GM18861 (cell line): ENCODE data around the gene DYNC2I2.
"Not testable (repeated sequence)": the region's sequence is repeated elsewhere in the genome, so short reads cannot be mapped to it uniquely, and the experiment has no call there.

ENCODE experiments used
- ATAC-seq: cut with Tn5 transposase; IDR thresholded peaks from one replicate; pipeline ENCODE4 v1.9.1; 2021; ENCODE audit not compliant: unreplicated experiment

Gene DYNC2I2

GRCh38 chr9:128656416-128657343, at the start of gene DYNC2I2:
TSS of gene DYNC2I2 (minus strand) at chr9:128656847. CDS start at chr9:128656726, 121 bp downstream.
- peak; percentile 61 for ATAC-seq

DNA sequence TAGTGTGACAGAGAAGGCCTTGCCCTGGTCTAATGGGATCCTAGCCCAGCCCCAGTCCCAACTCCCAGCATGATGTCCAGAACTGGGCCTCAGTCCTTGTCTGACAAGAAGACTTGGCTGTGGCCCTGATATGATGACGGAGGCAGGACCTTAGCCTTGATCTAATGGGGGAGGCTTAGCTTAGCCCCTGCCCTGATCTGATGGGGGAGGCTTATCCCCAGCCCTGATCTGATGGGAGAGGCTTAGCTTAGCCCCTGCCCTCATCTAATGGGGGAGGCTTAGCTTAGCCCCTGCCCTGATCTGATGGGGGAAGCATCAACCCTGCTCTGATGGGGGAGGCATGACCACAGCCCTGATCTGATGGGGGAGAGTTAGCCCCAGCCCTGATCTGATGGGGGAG, 49.4 kb upstream of the DYNC2I2 start:
- ATAC-seq = no peak

DNA sequence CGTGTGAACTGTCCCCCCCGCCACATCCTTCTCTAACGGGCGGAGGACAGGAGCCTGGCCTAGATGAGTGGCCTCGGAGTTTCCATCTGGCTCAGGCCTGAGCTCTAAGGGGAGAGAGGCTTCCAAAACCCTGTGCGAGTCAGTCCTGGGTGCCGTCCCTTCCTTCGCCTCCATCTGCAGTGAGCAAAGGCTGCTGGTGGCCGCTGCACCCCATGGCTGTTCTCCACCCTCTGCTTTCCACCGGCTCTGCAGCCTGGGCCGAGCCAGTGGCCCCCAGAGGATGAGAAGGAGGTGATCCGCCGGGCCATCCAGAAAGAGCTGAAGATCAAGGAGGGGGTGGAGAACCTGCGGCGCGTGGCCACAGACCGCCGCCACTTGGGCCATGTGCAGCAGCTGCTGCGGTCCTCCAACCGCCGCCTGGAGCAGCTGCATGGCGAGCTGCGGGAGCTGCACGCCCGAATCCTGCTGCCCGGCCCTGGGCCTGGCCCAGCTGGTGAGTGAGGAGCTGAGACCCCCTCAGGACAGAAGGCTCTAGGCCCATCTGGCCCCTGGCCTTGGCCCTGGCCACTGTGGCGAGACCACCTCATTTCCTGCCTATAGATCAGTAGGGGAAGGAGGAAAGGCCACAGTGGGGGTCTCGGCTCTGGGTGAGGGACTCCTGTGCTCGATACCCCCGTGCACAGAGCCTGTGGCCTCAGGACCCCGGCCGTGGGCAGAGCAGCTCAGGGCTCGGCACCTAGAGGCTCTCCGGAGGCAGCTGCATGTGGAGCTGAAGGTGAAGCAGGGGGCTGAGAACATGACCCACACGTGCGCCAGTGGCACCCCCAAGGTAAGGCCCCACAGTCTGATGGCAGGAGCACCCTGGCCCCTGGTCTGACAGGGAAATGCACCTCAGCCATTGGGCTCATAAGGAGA, 48.7 kb upstream of the DYNC2I2 start:
- no peak for ATAC-seq

DNA sequence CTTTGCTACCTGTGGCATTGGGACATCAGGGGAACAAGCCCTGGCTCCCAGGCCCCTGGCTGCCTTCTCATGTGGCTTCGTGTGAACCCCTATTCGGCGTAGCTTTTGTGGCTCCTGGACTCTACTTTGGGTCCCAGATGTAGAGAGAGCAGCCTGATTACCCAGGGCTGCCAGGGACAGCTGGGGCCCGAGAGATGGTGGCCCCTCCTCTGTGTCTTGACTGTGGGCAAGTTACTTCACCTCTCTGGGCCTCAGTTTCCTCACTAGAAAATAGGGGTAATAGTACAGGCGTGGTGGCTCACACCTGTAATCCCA, 47.7 kb upstream of the DYNC2I2 start:
- no peak for ATAC-seq

DNA sequence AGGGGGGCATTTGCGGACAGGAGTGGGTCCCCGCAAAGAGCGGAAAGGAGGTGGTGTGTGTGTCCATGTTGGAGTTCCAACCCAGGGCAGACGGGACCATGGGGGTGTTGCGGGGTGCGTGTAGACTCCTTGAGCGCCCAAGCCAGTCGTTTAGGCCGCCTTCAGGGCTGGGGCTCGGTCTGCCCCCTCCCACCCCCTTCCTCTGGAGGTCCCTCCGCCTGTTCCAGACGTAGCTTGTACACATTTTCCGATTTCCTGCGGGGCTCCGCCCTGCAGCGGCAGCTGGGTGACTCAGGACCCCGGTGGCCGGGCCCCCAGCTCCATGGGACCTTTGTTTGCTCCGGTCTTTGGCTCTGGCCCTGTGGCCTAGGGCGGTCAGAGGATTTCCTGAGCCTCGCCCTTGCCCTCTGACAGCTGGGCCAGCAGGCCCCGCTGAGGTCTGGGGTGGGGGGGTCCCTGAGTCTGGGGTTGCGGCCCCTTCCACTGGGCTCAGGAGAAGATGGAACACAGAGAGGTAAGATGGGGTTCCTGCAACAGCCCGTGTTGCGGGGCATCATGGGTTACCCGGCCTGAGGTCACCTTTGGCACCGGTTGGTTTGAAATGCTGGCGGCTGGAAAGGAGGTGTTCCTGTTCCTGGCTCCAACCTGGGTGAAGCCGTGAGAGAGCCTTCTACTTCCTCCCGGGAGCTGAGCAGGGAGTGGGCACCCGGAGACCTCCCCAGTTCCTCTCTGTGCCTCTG, 47.1 kb upstream of the DYNC2I2 start:
- ATAC-seq = no peak

DNA sequence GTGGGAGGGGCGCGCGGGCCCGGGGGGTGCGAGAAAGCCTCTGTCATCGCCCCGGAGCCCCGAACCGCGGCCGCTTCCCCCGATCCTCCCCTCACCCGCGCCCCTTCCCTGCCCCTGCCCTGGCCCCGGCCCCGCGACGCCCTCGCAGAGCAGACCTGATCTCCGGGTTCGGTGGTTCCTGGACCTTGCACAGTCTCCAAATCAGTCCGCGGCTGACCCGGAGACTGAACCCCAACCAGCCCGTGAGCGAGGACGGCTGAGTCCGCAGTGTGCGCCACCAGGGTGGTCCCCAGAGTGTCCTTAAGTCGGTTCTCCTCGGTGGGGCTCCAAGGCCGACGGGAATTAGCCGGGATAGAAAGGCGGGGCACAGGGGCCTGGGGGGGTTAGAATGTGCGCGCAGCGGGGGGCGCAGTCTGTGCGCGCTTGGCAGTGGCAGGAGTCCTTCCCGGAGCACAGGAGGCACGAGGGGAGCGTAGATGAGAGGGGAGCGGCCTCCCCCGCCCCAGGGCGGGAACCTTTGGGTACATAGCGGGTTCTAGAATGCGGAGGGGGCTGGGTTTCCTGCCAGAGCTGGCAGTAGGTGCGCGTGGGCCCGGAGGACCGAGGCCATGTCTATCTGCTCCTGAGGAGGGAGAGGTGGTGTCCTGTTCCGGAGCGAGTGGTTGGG, 46.4 kb upstream of the DYNC2I2 start:
- ATAC-seq = no peak

- ATAC-seq = peak; percentile 65
Observed at GRCh38 chr9:128702445-128702948, 45.9 kb upstream of the DYNC2I2 start, which contains the start of gene PKN3. TSS of gene PKN3 (plus strand) at chr9:128702503. CDS start at chr9:128702916, 413 bp downstream.

DNA sequence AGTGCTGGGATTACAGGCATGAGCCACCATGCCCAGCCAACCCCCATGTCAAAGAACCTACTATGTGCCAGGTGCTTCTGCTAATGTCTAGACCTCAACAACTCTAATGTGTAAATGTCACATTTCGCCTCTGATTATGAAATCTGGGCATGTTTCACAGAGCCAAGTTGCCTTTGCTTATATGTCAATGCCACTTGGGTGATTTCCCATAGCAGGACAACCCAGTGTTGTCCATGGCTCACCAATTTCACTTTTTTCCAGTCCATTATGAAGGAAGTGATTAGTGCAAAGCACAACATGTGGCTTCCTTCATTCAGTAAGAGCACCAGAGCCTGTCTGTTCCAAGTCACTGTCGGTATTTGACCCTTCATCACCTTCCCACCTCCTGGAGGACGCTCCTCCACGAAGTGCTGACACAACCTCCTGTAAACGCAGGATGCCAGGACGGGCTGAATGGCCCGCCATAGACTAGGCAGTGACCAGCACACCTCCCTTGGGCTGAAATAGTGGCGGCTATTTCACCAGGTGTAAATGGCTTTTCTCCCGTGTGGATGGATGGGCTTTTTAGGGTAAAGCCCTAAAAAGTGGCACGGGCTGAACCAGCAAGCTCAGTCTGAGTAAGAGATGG, 44.7 kb upstream of the DYNC2I2 start:
- ATAC-seq = no peak

- not testable (repeated sequence) for ATAC-seq
Observed at GRCh38 chr9:128699096-128699795, 42.6 kb upstream of the DYNC2I2 start.

- ATAC-seq = no peak
Observed at GRCh38 chr9:128696923-128697707, 40.5 kb upstream of the DYNC2I2 start.

GRCh38 chr9:128694344-128694743, 37.7 kb upstream of the DYNC2I2 start:
- ATAC-seq = no peak

DNA sequence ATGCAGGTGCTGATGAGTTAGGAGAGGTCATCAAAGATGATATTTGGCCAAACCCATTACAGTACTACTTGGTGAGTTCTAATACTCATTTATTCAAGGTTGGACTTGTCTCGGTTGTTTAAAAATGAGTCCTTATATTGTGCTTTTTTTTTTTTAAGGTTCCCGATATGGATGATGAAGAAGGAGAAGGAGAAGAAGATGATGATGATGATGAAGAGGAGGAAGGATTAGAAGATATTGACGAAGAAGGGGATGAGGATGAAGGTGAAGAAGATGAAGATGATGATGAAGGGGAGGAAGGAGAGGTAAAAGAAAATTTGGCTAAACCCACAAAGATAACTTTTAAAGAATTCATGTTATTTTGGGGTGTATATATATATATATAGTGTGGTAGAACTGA, 37.1 kb upstream of the DYNC2I2 start:
- ATAC-seq = not testable (repeated sequence)

- ATAC-seq = no peak
Observed at GRCh38 chr9:128690684-128691034, 34.0 kb upstream of the DYNC2I2 start.

DNA sequence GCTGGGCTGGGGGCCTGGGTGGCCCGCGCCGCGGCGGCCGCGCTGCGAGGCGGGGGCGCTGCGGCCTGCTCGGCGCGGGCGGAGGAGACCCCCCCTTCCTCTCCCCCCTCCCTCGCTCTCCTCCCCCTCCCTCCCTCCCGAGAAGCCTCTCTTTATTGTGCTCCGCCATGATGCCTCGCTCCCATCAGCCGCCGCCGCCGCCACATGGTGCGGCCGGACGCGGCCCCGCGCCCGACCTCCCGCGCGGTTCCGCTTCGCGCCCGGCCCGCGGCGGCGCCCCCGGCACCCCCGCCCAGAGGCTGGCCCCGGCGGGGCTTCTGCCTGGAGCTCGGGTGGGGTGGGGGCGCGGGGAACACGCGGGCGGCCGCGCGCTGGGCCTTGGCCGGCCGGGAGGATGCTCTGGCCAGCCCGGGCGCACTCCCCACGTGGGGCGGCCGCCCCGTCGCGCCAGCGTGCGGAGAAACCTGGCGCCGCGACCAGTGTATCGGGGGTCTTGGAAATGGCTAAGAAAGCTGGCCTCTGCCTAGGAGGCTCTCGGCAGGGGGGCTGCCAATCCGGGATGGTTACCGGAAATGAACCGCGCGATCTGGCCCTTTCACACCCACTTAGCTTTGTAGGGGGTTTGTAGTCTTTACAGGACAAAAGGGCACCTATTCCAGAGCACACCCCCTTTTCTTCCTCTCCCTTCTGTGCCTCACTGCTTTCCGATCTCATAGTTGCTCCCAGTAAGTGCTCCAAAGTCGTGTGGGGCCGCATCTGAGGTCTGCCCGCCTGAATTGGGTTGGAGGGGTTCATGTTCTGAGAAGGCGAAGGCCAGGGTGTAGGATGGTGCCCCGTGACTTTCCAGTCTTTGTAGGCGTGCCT, 33.4 kb upstream of the DYNC2I2 start:
- no peak for ATAC-seq

GRCh38 chr9:128689293-128689774, 32.7 kb upstream of the DYNC2I2 start:
- no peak for ATAC-seq

DNA sequence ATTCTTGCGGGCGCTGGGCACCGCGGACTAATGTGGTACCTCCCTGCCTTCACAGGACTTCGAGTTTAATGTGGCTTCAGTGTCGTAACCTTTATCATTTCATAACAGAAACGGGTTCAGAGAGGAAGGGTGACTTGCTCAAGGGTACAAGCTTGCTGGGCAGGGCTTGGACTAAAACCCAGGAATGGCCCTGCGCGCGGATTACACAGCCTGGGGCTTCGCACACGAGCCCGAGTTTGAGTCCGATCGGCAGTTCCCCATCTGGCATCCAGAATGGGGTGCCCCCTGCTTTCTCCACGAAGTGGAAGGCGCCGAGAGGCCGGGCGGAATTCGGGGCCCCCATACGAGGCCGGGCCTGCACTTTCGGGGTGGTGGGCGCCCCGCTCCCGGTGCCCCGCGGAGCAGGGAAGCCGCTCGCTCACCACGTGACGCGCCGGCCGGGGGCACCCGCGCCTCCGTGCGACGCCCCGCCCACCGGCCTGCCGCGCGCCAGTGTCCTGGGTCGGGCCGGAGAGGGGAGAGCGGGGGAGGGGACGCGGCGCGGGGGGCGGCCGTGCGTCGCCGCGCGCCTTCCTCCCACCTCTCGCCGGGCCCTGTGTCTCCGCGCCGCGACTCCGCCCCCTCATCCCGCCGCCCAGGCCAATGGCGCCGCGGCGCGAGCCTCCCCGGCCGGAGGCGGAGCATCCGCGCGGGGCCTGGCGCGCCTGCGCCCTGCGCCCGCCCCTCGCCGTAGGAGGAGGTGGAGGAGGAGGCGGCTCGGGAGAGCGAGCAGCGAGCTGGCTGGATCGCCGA, 32.0 kb upstream of the DYNC2I2 start, which contains the start of gene SET:
Gene SET, plus strand, starts transcription at position 722 of the 792 bp plus-strand sequence. CDS start 361 bp downstream, outside the sequence.
- peak; percentile 63 for ATAC-seq
